ENCODE measurements around the gene HELQ. TPM values are rescaled to one million over a fixed set of nuclear protein-coding genes. Genes with fewer than 3 reads are reported as not detected.

HELQ gene
- total and polyA plus RNA-seq, 2 of the 4 experiments (the other 2 are of a cell fraction): 8.8 to 9.1 TPM

DNA sequence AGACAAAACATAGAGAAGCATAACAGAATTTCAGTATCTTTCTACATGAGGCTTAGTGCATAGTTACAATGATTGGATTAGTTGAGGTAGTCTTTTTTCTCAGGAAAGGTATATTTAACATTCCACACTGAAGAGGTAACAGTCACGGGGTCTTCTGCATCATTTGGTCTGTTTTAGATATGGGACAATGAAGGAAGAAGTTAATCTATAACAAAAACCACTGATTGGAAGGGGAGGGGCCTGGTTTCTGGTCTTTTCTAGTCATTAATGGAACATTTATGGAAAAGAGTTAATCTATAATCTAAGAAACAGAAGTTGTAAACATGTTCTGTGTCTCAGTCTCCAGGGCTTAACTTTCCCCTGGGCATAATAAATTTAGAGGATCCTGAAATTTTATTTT is 83.7 kb downstream of the HELQ start:
- Histone ChIP-seq H2AFZ (replicated peaks; ENCODE audit: low read length, poor library complexity) (no peak overlapping the region), H2BK15ac (ENCODE audit: low read depth, low read length) (no peak overlapping the region), H4K91ac (ENCODE audit: insufficient read depth, low read depth, low read length) (no peak overlapping the region), H3K9me1 (ENCODE audit: insufficient read depth, low read length) (no peaks in the 10 kb centered on the region), H3K36me3 (ENCODE audit: control insufficient read depth, insufficient read depth, low read length) (no peaks in the 10 kb centered on the region), H2AK9ac (replicated peaks; ENCODE audit: low read depth, low read length, poor library complexity) (no peak overlapping the region), H3K18ac (ENCODE audit: low read depth, low read length) (no peak overlapping the region), H3K23ac (ENCODE audit: low read depth, low read length) (no peak overlapping the region), H3K4me2 (ENCODE audit: low read depth, low read length) (no peak overlapping the region), H3K14ac (replicated peaks; ENCODE audit: low read depth, low read length) (no peak overlapping the region), H3K4me1 (ENCODE audit: control insufficient read depth, insufficient read depth, low read length) (no peaks in the 10 kb centered on the region), H3K27me3 (ENCODE audit: control insufficient read depth, insufficient read depth, low read length) (peaks cover 8% of the 10 kb centered on the region), H3K79me1 (ENCODE audit: low read depth in 1 of 2, low read length in 2 of 2) (no peaks in the 10 kb centered on the region), H3K4me3 (ENCODE audit: insufficient read depth, low read depth, low read length) (no peak overlapping the region), H3K4ac (ENCODE audit: low read depth, low read length) (no peak overlapping the region), H3K9ac (ENCODE audit: low read depth, low read length) (no peak overlapping the region), H2BK120ac (ENCODE audit: low read depth, low read length) (no peak overlapping the region), H4K20me1 (ENCODE audit: insufficient read depth, low read length) (no peaks in the 10 kb centered on the region), H3K27ac (ENCODE audit: insufficient read depth, low read length) (no peak overlapping the region), H3K56ac (ENCODE audit: extremely low read depth, insufficient read depth, low read length) (no peak overlapping the region), H2BK20ac (ENCODE audit: low read depth, low read length) (no peak overlapping the region), H2AK5ac (ENCODE audit: low read depth, low read length) (no peak overlapping the region), H4K8ac (ENCODE audit: low read depth in 2 of 2, low read length in 2 of 2) (no peak overlapping the region), H2BK5ac (ENCODE audit: low read depth, low read length, poor library complexity, severe bottlenecking) (no peak overlapping the region), H3K9me3 (ENCODE audit: control insufficient read depth, insufficient read depth, low read length) (no peaks in the 10 kb centered on the region), H4K5ac (ENCODE audit: low read depth, low read length) (no peak overlapping the region)
- ChIA-PET POLR2A (ENCODE audit: unreplicated experiment) (no interaction called here), CTCF (interaction anchor here (0.6 to 1.4 kb wide), 2 partner anchors 10 to 34 kb away, joined by 4 to 5 read pairs; no protein-coding TSS in a partner anchor)
- in situ Hi-C loops (cut with MboI; ENCODE audit: low sequenced_read_pairs): no loop called here
- no TSS peak for BruUV-seq (replicated peaks)
- ATAC-seq (ENCODE audit: low read depth): no peak
- intact Hi-C loops (cut with micrococcal nuclease): no loop called here
- dilution Hi-C loops (cut with HindIII; ENCODE audit: low sequenced_read_pairs, unreplicated experiment): no loop called here
- no peak for DNase-seq
- TF ChIP-seq MXI1 (IDR thresholded peaks at IDR 0.05; ENCODE audit: borderline replicate concordance, low read depth, low read length): no peak
- TF ChIP-seq MAZ (IDR thresholded peaks at IDR 0.05; ENCODE audit: borderline replicate concordance, low read depth, low read length): no peak
- TF ChIP-seq, protein P1, sequence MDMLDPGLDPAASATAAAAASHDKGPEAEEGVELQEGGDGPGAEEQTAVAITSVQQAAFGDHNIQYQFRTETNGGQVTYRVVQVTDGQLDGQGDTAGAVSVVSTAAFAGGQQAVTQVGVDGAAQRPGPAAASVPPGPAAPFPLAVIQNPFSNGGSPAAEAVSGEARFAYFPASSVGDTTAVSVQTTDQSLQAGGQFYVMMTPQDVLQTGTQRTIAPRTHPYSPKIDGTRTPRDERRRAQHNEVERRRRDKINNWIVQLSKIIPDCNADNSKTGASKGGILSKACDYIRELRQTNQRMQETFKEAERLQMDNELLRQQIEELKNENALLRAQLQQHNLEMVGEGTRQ (IDR thresholded peaks at IDR 0.05; ENCODE audit: low read depth, low read length): no peak
- TF ChIP-seq POLR2A (IDR thresholded peaks at IDR 0.05; ENCODE audit: low read depth, low read length): no peak
- TF ChIP-seq, protein P2, sequence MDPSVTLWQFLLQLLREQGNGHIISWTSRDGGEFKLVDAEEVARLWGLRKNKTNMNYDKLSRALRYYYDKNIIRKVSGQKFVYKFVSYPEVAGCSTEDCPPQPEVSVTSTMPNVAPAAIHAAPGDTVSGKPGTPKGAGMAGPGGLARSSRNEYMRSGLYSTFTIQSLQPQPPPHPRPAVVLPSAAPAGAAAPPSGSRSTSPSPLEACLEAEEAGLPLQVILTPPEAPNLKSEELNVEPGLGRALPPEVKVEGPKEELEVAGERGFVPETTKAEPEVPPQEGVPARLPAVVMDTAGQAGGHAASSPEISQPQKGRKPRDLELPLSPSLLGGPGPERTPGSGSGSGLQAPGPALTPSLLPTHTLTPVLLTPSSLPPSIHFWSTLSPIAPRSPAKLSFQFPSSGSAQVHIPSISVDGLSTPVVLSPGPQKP (IDR thresholded peaks at IDR 0.05; ENCODE audit: borderline replicate concordance, low read depth, low read length): no peak
- no peak for TF ChIP-seq BHLHE40 (IDR thresholded peaks at IDR 0.05; ENCODE audit: low read depth, low read length)
- no peak for TF ChIP-seq SMC3 (IDR thresholded peaks at IDR 0.05; ENCODE audit: low read depth, low read length)
- TF ChIP-seq, protein P3, sequence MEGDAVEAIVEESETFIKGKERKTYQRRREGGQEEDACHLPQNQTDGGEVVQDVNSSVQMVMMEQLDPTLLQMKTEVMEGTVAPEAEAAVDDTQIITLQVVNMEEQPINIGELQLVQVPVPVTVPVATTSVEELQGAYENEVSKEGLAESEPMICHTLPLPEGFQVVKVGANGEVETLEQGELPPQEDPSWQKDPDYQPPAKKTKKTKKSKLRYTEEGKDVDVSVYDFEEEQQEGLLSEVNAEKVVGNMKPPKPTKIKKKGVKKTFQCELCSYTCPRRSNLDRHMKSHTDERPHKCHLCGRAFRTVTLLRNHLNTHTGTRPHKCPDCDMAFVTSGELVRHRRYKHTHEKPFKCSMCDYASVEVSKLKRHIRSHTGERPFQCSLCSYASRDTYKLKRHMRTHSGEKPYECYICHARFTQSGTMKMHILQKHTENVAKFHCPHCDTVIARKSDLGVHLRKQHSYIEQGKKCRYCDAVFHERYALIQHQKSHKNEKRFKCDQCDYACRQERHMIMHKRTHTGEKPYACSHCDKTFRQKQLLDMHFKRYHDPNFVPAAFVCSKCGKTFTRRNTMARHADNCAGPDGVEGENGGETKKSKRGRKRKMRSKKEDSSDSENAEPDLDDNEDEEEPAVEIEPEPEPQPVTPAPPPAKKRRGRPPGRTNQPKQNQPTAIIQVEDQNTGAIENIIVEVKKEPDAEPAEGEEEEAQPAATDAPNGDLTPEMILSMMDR (conservative IDR thresholded peaks at IDR 0.05; ENCODE audit: low read depth, low read length): no peak
- TF ChIP-seq RFX5 (IDR thresholded peaks at IDR 0.05; ENCODE audit: low read depth, low read length): no peak
- TF ChIP-seq CHD1 (IDR thresholded peaks at IDR 0.05; ENCODE audit: low read depth, low read length): no peak
- TF ChIP-seq FOS (IDR thresholded peaks at IDR 0.05; ENCODE audit: low read depth, low read length): no peak
- no peak for TF ChIP-seq MAFK (IDR thresholded peaks at IDR 0.05; ENCODE audit: low read depth, low read length)
- WGBS, 2 experiments (ENCODE audit: extremely low coverage in 2 of 2, insufficient read length in 1 of 2): no CpG with 5 or more reads among the region's 1 CpG

Data from IMR-90 (cell line).